PC-9 (cell line): Measurements from ENCODE around the gene KITLG.

Source experiments
- CTCF ChIP-seq: fragments of 200-600 bp; sonication (generic); conservative IDR thresholded peaks from 2 replicates; pipeline ENCODE4 v1.6.1; 2017; ENCODE audit warnings: mixed run types, antibody characterized with exemption, mild to moderate bottlenecking, moderate library complexity
- EZH2 ChIP-seq: fragments of 200-600 bp; sonication (generic); IDR thresholded peaks from 2 replicates; pipeline ENCODE4 v1.8.0; 2017; ENCODE audit warnings: antibody characterized with exemption, low read depth

DNA sequence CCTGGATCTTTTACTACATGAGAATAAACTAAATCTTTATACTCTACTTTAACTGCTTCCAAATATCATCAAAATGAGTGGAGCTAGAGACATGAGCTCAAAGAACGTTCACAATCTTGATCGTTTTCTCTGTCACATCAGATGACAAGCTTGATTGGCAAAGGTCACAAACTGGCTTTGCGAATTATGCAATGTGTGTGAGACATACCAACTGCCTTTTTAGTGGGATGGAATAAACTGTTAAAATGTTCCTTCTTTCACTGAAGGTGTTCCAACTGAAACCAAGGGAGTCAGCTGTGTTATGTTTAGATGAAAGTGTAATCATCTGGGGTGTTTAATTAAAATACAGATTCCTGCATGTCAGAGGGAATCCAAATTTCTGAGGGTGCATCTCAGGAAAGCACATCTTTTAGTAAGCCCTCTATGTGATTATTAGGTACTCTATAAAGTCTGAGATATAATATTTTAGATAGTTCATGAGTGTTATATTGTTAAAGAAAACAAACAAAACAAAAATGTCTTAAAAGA is 21.9 kb downstream of the KITLG start:
- TF ChIP-seq CTCF = no peak
- no peak for TF ChIP-seq EZH2
